ENCODE measurements around the gene ZNF48.

DNA sequence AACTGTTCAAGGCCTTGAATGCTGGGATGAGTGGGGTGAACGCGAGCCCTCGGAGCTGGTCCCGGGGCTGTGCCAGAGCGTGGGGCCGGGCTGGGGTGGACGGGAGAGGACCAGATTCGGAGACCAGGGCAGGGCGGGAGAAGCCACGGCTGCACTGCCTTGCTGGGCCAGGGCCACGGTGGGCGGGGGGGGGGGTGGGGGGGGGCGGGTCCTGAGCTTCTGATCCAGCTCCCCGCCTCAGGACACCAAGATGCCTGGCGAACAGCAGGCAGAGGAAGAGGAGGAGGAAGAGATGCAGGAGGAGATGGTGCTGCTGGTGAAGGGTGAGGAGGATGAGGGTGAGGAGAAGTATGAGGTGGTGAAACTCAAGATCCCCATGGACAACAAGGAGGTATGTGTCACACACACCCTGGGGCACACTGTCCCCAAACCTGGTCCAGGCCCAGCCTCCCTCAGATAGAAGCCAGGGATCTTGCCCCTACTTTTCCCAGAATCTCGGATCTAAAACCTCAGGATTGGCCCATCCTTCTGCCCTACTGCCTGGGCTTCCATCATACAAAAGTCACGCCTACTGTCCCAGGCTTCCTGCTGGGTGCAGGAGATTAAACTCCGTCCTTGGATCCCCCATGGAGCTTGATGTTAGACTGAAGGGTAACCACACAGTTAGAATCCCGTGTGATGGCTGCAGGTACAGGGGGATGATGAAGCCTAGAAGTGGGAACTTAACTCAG, 12.7 kb downstream of the ZNF48 start:
- TF ChIP-seq, protein P1, sequence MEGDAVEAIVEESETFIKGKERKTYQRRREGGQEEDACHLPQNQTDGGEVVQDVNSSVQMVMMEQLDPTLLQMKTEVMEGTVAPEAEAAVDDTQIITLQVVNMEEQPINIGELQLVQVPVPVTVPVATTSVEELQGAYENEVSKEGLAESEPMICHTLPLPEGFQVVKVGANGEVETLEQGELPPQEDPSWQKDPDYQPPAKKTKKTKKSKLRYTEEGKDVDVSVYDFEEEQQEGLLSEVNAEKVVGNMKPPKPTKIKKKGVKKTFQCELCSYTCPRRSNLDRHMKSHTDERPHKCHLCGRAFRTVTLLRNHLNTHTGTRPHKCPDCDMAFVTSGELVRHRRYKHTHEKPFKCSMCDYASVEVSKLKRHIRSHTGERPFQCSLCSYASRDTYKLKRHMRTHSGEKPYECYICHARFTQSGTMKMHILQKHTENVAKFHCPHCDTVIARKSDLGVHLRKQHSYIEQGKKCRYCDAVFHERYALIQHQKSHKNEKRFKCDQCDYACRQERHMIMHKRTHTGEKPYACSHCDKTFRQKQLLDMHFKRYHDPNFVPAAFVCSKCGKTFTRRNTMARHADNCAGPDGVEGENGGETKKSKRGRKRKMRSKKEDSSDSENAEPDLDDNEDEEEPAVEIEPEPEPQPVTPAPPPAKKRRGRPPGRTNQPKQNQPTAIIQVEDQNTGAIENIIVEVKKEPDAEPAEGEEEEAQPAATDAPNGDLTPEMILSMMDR (IDR thresholded peaks at IDR 0.05; ENCODE audit: low read length), result no peak
- no peak for TF ChIP-seq EZH2 (IDR thresholded peaks at IDR 0.05; ENCODE audit: borderline replicate concordance, low read length)
